Hepatocyte (in vitro differentiated cells): ENCODE measurements around the gene PARP6. TPM values are rescaled to one million over a fixed set of nuclear protein-coding genes. Genes with fewer than 3 reads are reported as not detected.

Source experiments
- DNase-seq: peaks from one replicate; pipeline ENCODE4 v3.0.0-alpha.2; 2016; ENCODE audit warnings: low spot score
- H2AFZ ChIP-seq: fragments of 200-600 bp; sonication (generic); 2 replicates; pipeline ENCODE4 v1.6.0; 2016; ENCODE audit warnings: antibody characterized with exemption, mild to moderate bottlenecking
- H3K27ac ChIP-seq: fragments of 200-600 bp; sonication (generic); 2 replicates; pipeline ENCODE4 v1.5.1; 2016; ENCODE audit warnings: mild to moderate bottlenecking
- H3K27me3 ChIP-seq: fragments of 200-600 bp; sonication (generic); 2 replicates; pipeline ENCODE4 v1.6.1; 2016
- H3K36me3 ChIP-seq: fragments of 200-600 bp; sonication (generic); replicated peaks from 2 replicates; pipeline ENCODE4 v1.5.1; 2016; ENCODE audit warnings: low read depth; ENCODE audit not compliant: insufficient read depth
- H3K4me1 ChIP-seq: fragments of 200-600 bp; sonication (generic); 2 replicates; pipeline ENCODE4 v1.5.1; 2016; ENCODE audit warnings: mild to moderate bottlenecking, moderate library complexity; ENCODE audit not compliant: insufficient read depth
- H3K4me2 ChIP-seq: fragments of 200-600 bp; sonication (generic); 2 replicates; pipeline ENCODE4 v1.6.0; 2016
- H3K4me3 ChIP-seq: fragments of 200-600 bp; sonication (generic); 2 replicates; pipeline ENCODE4 v1.5.1; 2016; ENCODE audit warnings: mild to moderate bottlenecking
- H3K79me2 ChIP-seq: fragments of 200-600 bp; sonication (generic); 2 replicates; pipeline ENCODE4 v1.6.0; 2017; ENCODE audit warnings: mild to moderate bottlenecking
- H3K9me2 ChIP-seq: fragments of 200-600 bp; sonication (generic); replicated peaks from 2 replicates; pipeline ENCODE4 v1.6.0; 2017; ENCODE audit warnings: mild to moderate bottlenecking; ENCODE audit not compliant: insufficient read depth
- H3K9me3 ChIP-seq: fragments of 200-600 bp; sonication (generic); 2 replicates; pipeline ENCODE4 v1.5.1; 2016; ENCODE audit warnings: low read depth, mild to moderate bottlenecking
- H4K20me1 ChIP-seq: fragments of 200-600 bp; sonication (generic); 2 replicates; pipeline ENCODE4 v1.6.0; 2016; ENCODE audit warnings: mild to moderate bottlenecking; ENCODE audit not compliant: insufficient read depth, poor library complexity, severe bottlenecking
- EZH2 ChIP-seq: fragments of 200-600 bp; sonication (generic); IDR thresholded peaks from 2 replicates; pipeline ENCODE4 v1.6.1; 2016; ENCODE audit warnings: antibody characterized with exemption, mild to moderate bottlenecking, borderline replicate concordance
- EZH2phosphoT487 ChIP-seq: fragments of 200-600 bp; sonication (generic); IDR thresholded peaks from one replicate; pipeline ENCODE4 v1.6.1; 2018; ENCODE audit warnings: antibody characterized with exemption, mild to moderate bottlenecking, low read depth, moderate library complexity; ENCODE audit not compliant: unreplicated experiment, severe bottlenecking
- WGBS: methylation state at CpG from one replicate; pipeline ENCODE4 v1.1.6; 2016; ENCODE audit warnings: low lambda C conversion rate; ENCODE audit errors: missing lambda C conversion rate; 5-methylcytosine and 5-hydroxymethylcytosine counted together
- polyA plus RNA-seq: library from polyadenylated mRNA; unstranded; fragments of >200 nt; fragmentation: Nextera tagmentation; extraction: Ambion mirVana; gene quantifications from 2 replicates; pipeline ENCODE4 v1.2.1, GENCODE V29; 2016
- total RNA-seq: library from RNA; depleted of rRNA; stranded (reverse); fragments of >200 nt; gene quantifications from 2 replicates; pipeline ENCODE4 v1.2.3, GENCODE V29; 2014
- TF ChIP-seq, protein P1 (sequence below): fragments of 200-600 bp; sonication (generic); IDR thresholded peaks from 2 replicates; pipeline ENCODE4 v1.5.1; 2016; ENCODE audit warnings: antibody characterized with exemption, mild to moderate bottlenecking; ENCODE audit not compliant: poor library complexity

PARP6 gene
- total and polyA plus RNA-seq, 2 experiments from 2014 or later = 57.1 to 61.4 TPM

DNA sequence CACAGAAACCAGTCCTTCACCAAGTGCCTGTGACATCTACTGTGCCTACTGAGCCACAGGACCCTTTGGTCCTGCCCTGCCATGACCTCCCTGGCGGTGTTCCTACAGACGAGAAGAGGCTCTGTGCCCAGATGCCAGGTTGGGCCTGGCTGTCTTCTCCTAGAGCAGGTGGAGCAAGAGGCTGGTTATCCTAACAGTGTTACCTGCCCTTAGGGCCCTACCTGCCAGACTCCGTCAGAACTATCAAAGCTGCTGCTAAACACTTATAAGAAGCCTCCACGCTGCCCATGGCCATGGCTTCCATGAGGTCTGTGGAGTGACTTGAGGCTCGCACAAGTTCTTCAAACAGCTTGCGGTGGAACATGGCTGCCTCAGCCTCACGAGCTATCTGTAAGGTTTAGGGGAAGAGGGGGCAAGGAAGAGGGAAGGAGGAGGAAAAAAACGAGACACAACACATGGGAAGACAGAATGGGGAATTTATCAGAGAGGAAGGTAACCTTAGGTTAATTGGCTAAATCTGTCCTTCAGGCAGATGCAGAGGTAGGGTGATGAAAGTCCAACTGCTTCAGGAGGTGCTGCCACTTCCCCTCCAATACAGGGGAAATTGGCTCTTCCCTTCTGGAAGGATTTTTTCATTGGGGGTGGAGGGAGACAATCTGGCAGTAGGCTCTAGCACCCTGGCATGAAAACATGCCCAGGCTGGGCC is 69.4 kb downstream of the PARP6 start:
- TF ChIP-seq, protein P1, sequence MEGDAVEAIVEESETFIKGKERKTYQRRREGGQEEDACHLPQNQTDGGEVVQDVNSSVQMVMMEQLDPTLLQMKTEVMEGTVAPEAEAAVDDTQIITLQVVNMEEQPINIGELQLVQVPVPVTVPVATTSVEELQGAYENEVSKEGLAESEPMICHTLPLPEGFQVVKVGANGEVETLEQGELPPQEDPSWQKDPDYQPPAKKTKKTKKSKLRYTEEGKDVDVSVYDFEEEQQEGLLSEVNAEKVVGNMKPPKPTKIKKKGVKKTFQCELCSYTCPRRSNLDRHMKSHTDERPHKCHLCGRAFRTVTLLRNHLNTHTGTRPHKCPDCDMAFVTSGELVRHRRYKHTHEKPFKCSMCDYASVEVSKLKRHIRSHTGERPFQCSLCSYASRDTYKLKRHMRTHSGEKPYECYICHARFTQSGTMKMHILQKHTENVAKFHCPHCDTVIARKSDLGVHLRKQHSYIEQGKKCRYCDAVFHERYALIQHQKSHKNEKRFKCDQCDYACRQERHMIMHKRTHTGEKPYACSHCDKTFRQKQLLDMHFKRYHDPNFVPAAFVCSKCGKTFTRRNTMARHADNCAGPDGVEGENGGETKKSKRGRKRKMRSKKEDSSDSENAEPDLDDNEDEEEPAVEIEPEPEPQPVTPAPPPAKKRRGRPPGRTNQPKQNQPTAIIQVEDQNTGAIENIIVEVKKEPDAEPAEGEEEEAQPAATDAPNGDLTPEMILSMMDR = no peak
- TF ChIP-seq EZH2 = no peak
- no peak for TF ChIP-seq EZH2phosphoT487
- Histone ChIP-seq H3K4me1 (no peaks in the 10 kb centered on the region), H3K27me3 (peaks cover 2% of the 10 kb centered on the region), H2AFZ (no peak overlapping the region), H3K9me3 (no peaks in the 10 kb centered on the region), H3K4me3 (no peak overlapping the region), H3K9me2 (no peaks in the 10 kb centered on the region), H3K36me3 (no peaks in the 10 kb centered on the region), H3K27ac (no peak overlapping the region), H3K4me2 (no peak overlapping the region), H3K79me2 (no peaks in the 10 kb centered on the region), H4K20me1 (no peaks in the 10 kb centered on the region)
- DNase-seq = no peak
- WGBS = 94% methylated on average over 8 of the region's 8 CpGs

DNA sequence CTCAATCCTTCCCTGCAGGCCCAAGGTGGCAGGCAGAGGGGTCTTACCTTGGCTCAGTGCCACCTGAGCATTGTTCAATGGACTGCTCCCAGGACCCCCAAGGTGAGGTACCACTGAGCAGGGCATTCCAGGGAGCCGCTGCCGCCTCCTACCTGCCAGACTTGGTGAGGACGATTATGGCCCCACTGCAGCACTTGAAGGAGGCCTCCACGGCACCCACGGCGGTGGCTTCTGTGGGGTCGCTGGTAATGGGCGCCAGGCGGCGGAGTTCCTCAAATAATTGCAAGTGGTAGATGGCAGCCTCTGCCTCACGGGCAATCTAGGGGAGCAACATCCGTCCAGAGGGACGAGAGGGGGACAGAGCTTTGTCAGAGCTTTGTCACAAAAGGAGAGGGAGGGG is 70.1 kb downstream of the PARP6 start:
- Histone ChIP-seq H3K9me2 (no peaks in the 10 kb centered on the region), H3K36me3 (no peaks in the 10 kb centered on the region), H3K4me3 (no peak overlapping the region), H2AFZ (no peak overlapping the region), H3K4me1 (no peaks in the 10 kb centered on the region), H3K4me2 (no peak overlapping the region), H3K9me3 (no peaks in the 10 kb centered on the region), H3K27me3 (peaks cover 4% of the 10 kb centered on the region), H4K20me1 (no peaks in the 10 kb centered on the region), H3K79me2 (no peaks in the 10 kb centered on the region), H3K27ac (no peak overlapping the region)
- 95% methylated on average over 13 of the region's 13 CpGs for WGBS
- TF ChIP-seq, protein P1 = no peak
- TF ChIP-seq EZH2phosphoT487 (no peak), EZH2 (no peak)
- DNase-seq = no peak

DNA sequence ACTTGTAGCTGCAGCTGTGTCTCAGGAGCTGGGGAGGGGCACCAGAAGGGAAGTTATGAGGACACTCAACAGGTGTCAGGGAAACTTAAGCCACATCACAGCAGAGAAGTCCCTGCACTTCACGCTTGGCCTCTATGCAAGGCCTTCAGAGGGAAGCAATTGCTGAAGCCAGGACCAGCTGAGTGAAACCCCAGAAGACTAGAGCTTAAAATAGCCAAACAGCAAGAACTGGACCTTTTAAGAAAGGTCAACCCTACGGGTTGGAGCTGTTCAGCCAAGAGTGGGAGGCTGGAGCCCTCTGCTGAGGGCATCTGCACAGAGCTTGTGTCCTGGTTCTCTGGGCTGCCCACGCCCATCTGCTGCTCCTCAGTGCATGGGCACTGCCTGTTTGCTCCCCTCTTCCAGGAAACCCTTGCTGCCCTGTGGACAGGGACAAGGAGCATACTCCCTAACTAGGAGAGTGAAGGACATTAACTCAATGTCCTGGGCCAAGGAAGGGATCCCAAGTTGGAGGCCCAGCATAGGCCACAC is 70.9 kb downstream of the PARP6 start:
- H3K79me2 ChIP-seq = no peaks in the 10 kb centered on the region
- H2AFZ ChIP-seq = no peak overlapping the region
- no peak for DNase-seq

More for the DNA sequence above, 70.9 kb downstream of the PARP6 start:
- TF ChIP-seq EZH2phosphoT487 = no peak
- TF ChIP-seq EZH2 = no peak
- TF ChIP-seq, protein P1 = no peak
- H3K36me3 ChIP-seq = no peaks in the 10 kb centered on the region
- H3K27me3 ChIP-seq = peaks cover 11% of the 10 kb centered on the region
- no peaks in the 10 kb centered on the region for H3K9me3 ChIP-seq
- H3K4me3 ChIP-seq = no peak overlapping the region
- no peak overlapping the region for H3K27ac ChIP-seq
- no peak overlapping the region for H3K4me2 ChIP-seq
- H3K9me2 ChIP-seq = no peaks in the 10 kb centered on the region
- H4K20me1 ChIP-seq = no peaks in the 10 kb centered on the region
- 88% methylated on average over 3 of the region's 3 CpGs for WGBS
- no peaks in the 10 kb centered on the region for H3K4me1 ChIP-seq
